ENCODE data around the gene ZNF277.

DNA sequence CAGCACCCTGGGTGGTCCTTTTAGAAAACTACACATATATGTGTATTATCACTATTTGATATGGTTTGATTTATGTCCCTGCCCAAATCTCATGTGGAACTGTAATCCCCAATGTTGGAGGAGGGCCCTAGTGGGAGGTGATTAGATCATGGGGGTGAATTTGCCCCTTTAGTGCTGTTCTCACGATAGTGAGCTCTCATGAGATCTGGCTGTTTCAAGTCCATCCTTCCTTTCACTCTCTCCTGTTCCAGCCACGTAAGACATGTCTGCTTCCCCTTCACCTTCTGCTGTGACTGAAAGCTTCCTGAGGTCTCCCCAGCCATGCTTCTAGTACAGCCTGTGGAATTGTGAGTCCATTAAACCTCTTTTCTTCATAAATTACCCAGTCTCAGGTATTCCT is 37.6 kb upstream of the ZNF277 start:
- TF ChIP-seq CTCF (IDR thresholded peaks at IDR 0.05), result no peak
- no peak for TF ChIP-seq ZFX (IDR thresholded peaks at IDR 0.05; ENCODE audit: borderline replicate concordance)
